Lung (tissue), 12 donors: Measurements from ENCODE around the gene FAM83D. TPM values are rescaled to one million over a fixed set of nuclear protein-coding genes. Genes with fewer than 3 reads are reported as not detected.

ENCODE experiments used
- ATAC-seq: fragments of 200-7000 bp; cut with Tn5 transposase; one replicate; pipeline ENCODE4 v1.9.1; 2020; ENCODE audit warnings: moderate number of reproducible peaks; ENCODE audit not compliant: insufficient read depth, low FRiP score
- DNase-seq, 3 donors: peaks; one replicate each; pipeline ENCODE4 v3.0.0-alpha.2; 2013 to 2017
- H3K27ac ChIP-seq, 2 donors: one replicate each; pipeline ENCODE4 v1.5.1; 2013; ENCODE audit warnings: mild to moderate bottlenecking in 2 of 2, moderate library complexity in 2 of 2, control low read depth in 1 of 2, inconsistent platforms in 1 of 2, low read depth in 1 of 2, low read length in 1 of 2
- H3K27me3 ChIP-seq, 3 donors: one replicate each; pipeline ENCODE4 v1.5.1; 2013; ENCODE audit warnings: low read length in 2 of 3; ENCODE audit not compliant: control insufficient read depth in 3 of 3, insufficient read depth in 3 of 3
- H3K36me3 ChIP-seq, 4 donors: one replicate each; pipeline ENCODE4 v1.5.1; 2013; ENCODE audit warnings: low read length in 4 of 4, mild to moderate bottlenecking in 1 of 4, moderate library complexity in 1 of 4; ENCODE audit not compliant: control insufficient read depth in 4 of 4, insufficient read depth in 4 of 4
- H3K4me1 ChIP-seq, 5 donors: one replicate each; pipeline ENCODE4 v1.5.1; 2013; ENCODE audit warnings: low read length in 5 of 5, mild to moderate bottlenecking in 2 of 5, moderate library complexity in 1 of 5; ENCODE audit not compliant: control insufficient read depth in 5 of 5, insufficient read depth in 5 of 5
- H3K4me3 ChIP-seq: one replicate; pipeline ENCODE4 v1.5.1; 2013; ENCODE audit warnings: mild to moderate bottlenecking, control low read depth, moderate library complexity
- H3K9ac ChIP-seq, 2 donors: one replicate each; pipeline ENCODE4 v1.5.1; 2013; ENCODE audit warnings: low read length in 2 of 2, control low read depth in 1 of 2; ENCODE audit not compliant: insufficient read depth in 1 of 2
- H3K9me3 ChIP-seq, 4 donors: one replicate each; pipeline ENCODE4 v1.5.1; 2013; ENCODE audit warnings: low read length in 3 of 4, mild to moderate bottlenecking in 1 of 4, moderate library complexity in 1 of 4; ENCODE audit not compliant: control insufficient read depth in 4 of 4, insufficient read depth in 3 of 4
- WGBS, 2 donors: extraction: QIAGEN DNeasy Blood & Tissue Kit; methylation state at CpG; one replicate each; pipeline ENCODE4 v1.1.7; 2013; 5-methylcytosine and 5-hydroxymethylcytosine counted together
- polyA plus RNA-seq, 2 donors: library from polyadenylated mRNA; stranded (reverse); fragments of 200-250 nt; gene quantifications; one replicate each; pipeline ENCODE4 v1.2.1, GENCODE V29; 2013
- total RNA-seq, 2 donors: library from RNA; depleted of rRNA in 1 of 2; stranded (reverse); fragments of >200 nt in 1 of 2; gene quantifications; one replicate each; pipeline ENCODE4 v1.2.1, GENCODE V29; 2014 to 2021
- TF ChIP-seq, protein P1 (sequence below): IDR thresholded peaks from 2 replicates; pipeline ENCODE4 v1.5.1; 2012; ENCODE audit warnings: mild to moderate bottlenecking; ENCODE audit errors: control extremely low read depth, extremely low read depth
- donor health status: control.
- donor health status: control.
- donor health status: Bipolar disorder and iron deficiency.
- donor health status: healthy.
- donor health status: DM: yes; HTN: yes; CAD: no.

The FAM83D gene
- total and polyA plus RNA-seq, 4 donors: 0.94 to 3.6 (median 2.8) TPM

DNA sequence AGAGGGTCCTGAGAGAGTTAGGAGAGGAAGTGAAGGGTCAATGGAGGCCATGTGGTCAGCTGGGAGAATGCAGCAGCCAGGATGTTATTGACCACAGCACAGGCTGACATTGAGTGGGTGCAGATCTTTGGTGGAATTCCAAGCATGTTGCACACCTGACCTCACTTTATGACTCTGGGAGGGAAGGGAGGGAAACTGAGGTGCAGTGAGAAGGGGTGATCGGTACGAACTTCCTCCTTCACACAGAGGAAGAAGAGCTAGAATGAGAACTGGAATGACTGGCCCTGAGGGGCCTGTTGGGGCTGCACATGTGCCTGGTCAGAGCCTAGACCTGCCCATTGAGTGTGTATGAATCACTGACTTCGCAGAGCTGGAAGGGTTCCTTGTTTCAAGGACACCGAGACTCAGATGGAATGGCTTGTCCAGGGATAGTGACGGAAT, 9.8 kb downstream of the FAM83D start:
- ATAC-seq (no peak), DNase-seq (no peak)
- no peak overlapping the region for H3K4me3 ChIP-seq
- WGBS, 2 donors: 78 to 92% methylated on average over 5 of the region's 5 CpGs
- no peak overlapping the region for H3K27ac ChIP-seq
- TF ChIP-seq, protein P1, sequence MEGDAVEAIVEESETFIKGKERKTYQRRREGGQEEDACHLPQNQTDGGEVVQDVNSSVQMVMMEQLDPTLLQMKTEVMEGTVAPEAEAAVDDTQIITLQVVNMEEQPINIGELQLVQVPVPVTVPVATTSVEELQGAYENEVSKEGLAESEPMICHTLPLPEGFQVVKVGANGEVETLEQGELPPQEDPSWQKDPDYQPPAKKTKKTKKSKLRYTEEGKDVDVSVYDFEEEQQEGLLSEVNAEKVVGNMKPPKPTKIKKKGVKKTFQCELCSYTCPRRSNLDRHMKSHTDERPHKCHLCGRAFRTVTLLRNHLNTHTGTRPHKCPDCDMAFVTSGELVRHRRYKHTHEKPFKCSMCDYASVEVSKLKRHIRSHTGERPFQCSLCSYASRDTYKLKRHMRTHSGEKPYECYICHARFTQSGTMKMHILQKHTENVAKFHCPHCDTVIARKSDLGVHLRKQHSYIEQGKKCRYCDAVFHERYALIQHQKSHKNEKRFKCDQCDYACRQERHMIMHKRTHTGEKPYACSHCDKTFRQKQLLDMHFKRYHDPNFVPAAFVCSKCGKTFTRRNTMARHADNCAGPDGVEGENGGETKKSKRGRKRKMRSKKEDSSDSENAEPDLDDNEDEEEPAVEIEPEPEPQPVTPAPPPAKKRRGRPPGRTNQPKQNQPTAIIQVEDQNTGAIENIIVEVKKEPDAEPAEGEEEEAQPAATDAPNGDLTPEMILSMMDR: no peak
- no peaks in the 10 kb centered on the region for H3K9me3 ChIP-seq
- H3K27me3 ChIP-seq: no peaks in the 10 kb centered on the region
- H3K36me3 ChIP-seq: peaks cover 0 to 4% (median 2%) of the 10 kb centered on the region in 4 donors
- no peak overlapping the region for H3K9ac ChIP-seq
- no peaks in the 10 kb centered on the region for H3K4me1 ChIP-seq

- H3K9me3 ChIP-seq: no peaks in the 10 kb centered on the region
- H3K4me3 ChIP-seq: no peak overlapping the region
- H3K9ac ChIP-seq: no peak overlapping the region
- ATAC-seq (no peak), DNase-seq (no peak)
- H3K27me3 ChIP-seq: no peaks in the 10 kb centered on the region
- TF ChIP-seq, protein P1: no peak
- no peaks in the 10 kb centered on the region for H3K4me1 ChIP-seq
- no peak overlapping the region for H3K27ac ChIP-seq
- 96 to 99% methylated on average over 5 of the region's 5 CpGs for WGBS, 2 donors
- peaks cover 0 to 4% (median 2%) of the 10 kb centered on the region in 4 donors for H3K36me3 ChIP-seq
Measured at GRCh38 chr20:38937000-38937399, 10.8 kb downstream of the FAM83D start.

- no peak overlapping the region for H3K4me3 ChIP-seq
- 89 to 91% methylated on average over 7 of the region's 7 CpGs for WGBS, 2 donors
- H3K9me3 ChIP-seq: no peaks in the 10 kb centered on the region
- no peaks in the 10 kb centered on the region for H3K27me3 ChIP-seq
- DNase-seq (no peak), ATAC-seq (no peak)
- H3K27ac ChIP-seq: no peak overlapping the region
- H3K9ac ChIP-seq: no peak overlapping the region
- peaks cover 0 to 7% (median 2%) of the 10 kb centered on the region in 4 donors for H3K36me3 ChIP-seq
- TF ChIP-seq, protein P1: no peak
- no peaks in the 10 kb centered on the region for H3K4me1 ChIP-seq
Measured at GRCh38 chr20:38937978-38938473, 11.8 kb downstream of the FAM83D start.

DNA sequence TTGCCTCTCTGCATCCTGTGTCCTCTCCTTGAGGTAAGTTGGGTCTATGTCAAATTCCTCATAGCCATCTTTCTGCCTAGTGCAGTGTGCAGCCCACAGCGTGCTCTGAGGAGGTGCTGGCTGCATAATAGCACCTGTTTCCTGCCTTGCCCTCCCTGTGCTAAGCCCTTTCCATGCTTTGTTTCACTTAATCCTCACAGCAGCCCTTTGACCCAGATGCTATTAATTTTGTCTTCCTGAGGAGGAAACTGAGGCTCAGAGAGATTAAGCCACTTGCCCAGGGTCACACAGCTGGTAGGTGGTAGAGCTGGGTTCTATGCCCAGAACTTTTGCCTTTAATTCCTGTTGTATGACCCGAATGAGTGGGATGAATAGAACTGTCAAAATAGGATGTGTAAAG, 13.5 kb downstream of the FAM83D start:
- ATAC-seq (no peak), DNase-seq (no peak)
- TF ChIP-seq, protein P1: no peak
- Histone ChIP-seq H3K4me3 (no peak overlapping the region), H3K9me3 (no peaks in the 10 kb centered on the region), H3K27ac (no peak overlapping the region), H3K4me1 (no peaks in the 10 kb centered on the region), H3K9ac (no peak overlapping the region), H3K27me3 (no peaks in the 10 kb centered on the region), H3K36me3 (peaks cover 0 to 7% (median 2%) of the 10 kb centered on the region in 4 donors)
- 86 to 89% methylated on average over 2 of the region's 2 CpGs for WGBS, 2 donors
